Mesenchymal stem cell (in vitro differentiated cells and primary cell): ENCODE measurements around the gene ZNF415.

Source experiments
- DNase-seq: peaks from one replicate; pipeline ENCODE4 v3.0.0-alpha.2; 2013
- H2AFZ ChIP-seq: one replicate; pipeline ENCODE4 v1.6.1; 2013; ENCODE audit warnings: low read depth, mild to moderate bottlenecking, control low read depth, inconsistent platforms, low read length, moderate library complexity
- H2AK5ac ChIP-seq: 2 replicates; pipeline ENCODE4 v1.6.1; 2013; ENCODE audit warnings: low read length, moderate library complexity, mild to moderate bottlenecking, inconsistent platforms; ENCODE audit not compliant: severe bottlenecking
- H2BK120ac ChIP-seq: one replicate; pipeline ENCODE4 v1.6.1; 2013; ENCODE audit warnings: low read depth, mild to moderate bottlenecking, inconsistent platforms, low read length, moderate library complexity
- H2BK12ac ChIP-seq, 2 experiments: one replicate each; pipeline ENCODE4 v1.6.1; 2013; ENCODE audit warnings: inconsistent platforms in 2 of 2, low read length in 2 of 2, mild to moderate bottlenecking in 2 of 2, moderate library complexity in 2 of 2, control low read depth in 1 of 2
- H2BK15ac ChIP-seq: one replicate; pipeline ENCODE4 v1.6.1; 2013; ENCODE audit warnings: mild to moderate bottlenecking, low read depth, inconsistent platforms; ENCODE audit not compliant: poor library complexity, severe bottlenecking
- H2BK5ac ChIP-seq: 2 replicates; pipeline ENCODE4 v1.6.1; 2013; ENCODE audit warnings: low read depth, mild to moderate bottlenecking, low read length, control low read depth, inconsistent platforms; ENCODE audit not compliant: poor library complexity, severe bottlenecking
- H3K14ac ChIP-seq, 2 experiments: one replicate each; pipeline ENCODE4 v1.6.1; 2013; ENCODE audit warnings: inconsistent platforms in 2 of 2, low read length in 2 of 2, control low read depth in 1 of 2, mild to moderate bottlenecking in 1 of 2, moderate library complexity in 1 of 2
- H3K18ac ChIP-seq, 2 experiments: one replicate each; pipeline ENCODE4 v1.6.1; 2013; ENCODE audit warnings: inconsistent platforms in 2 of 2, low read length in 2 of 2, control low read depth in 1 of 2, low read depth in 1 of 2, mild to moderate bottlenecking in 1 of 2
- H3K23ac ChIP-seq, 2 experiments: one replicate each; pipeline ENCODE4 v1.6.1; 2013; ENCODE audit warnings: inconsistent platforms in 2 of 2, low read length in 2 of 2, mild to moderate bottlenecking in 2 of 2, moderate library complexity in 2 of 2, control low read depth in 1 of 2
- H3K27ac ChIP-seq: 2 replicates; pipeline ENCODE4 v1.5.1; 2013; ENCODE audit warnings: mild to moderate bottlenecking, moderate library complexity, low read length, control low read depth, inconsistent platforms; ENCODE audit not compliant: poor library complexity, severe bottlenecking
- H3K27me3 ChIP-seq, 2 experiments: 2 replicates each; pipeline versions ENCODE4 v1.6.1 to v1.7.0; 2013; ENCODE audit warnings: low read length in 2 of 2, mild to moderate bottlenecking in 2 of 2, moderate library complexity in 2 of 2, control low read depth in 1 of 2, inconsistent platforms in 1 of 2; ENCODE audit not compliant: control insufficient read depth in 1 of 2, insufficient read depth in 1 of 2
- H3K36me3 ChIP-seq, 2 experiments: 2 replicates each; pipeline versions ENCODE4 v1.6.1 to v1.7.0; 2013; ENCODE audit warnings: low read length in 2 of 2, control low read depth in 1 of 2, inconsistent platforms in 1 of 2, low read depth in 1 of 2, mild to moderate bottlenecking in 1 of 2; ENCODE audit not compliant: insufficient read depth in 2 of 2, control insufficient read depth in 1 of 2
- H3K4ac ChIP-seq, 2 experiments: one replicate each; pipeline ENCODE4 v1.6.1; 2013; ENCODE audit warnings: inconsistent platforms in 2 of 2, low read length in 2 of 2, mild to moderate bottlenecking in 2 of 2, moderate library complexity in 2 of 2, control low read depth in 1 of 2, low read depth in 1 of 2
- H3K4me1 ChIP-seq: 2 replicates; pipeline ENCODE4 v1.6.1; 2013; ENCODE audit warnings: low read depth, low read length, control low read depth; ENCODE audit not compliant: control insufficient read depth, insufficient read depth
- H3K4me2 ChIP-seq: 2 replicates; pipeline ENCODE4 v1.6.1; 2013; ENCODE audit warnings: low read length, mild to moderate bottlenecking, inconsistent platforms; ENCODE audit not compliant: poor library complexity, severe bottlenecking
- H3K4me3 ChIP-seq, 2 experiments: 2 replicates each; pipeline versions ENCODE4 v1.5.1 to v1.7.0; 2013; ENCODE audit warnings: low read length in 2 of 2, mild to moderate bottlenecking in 2 of 2, control low read depth in 1 of 2, low read depth in 1 of 2; ENCODE audit not compliant: insufficient read depth in 1 of 2
- H3K79me1 ChIP-seq: replicated peaks from 2 replicates; pipeline ENCODE4 v1.6.1; 2013; ENCODE audit warnings: mild to moderate bottlenecking, control low read depth, low read length, inconsistent platforms; ENCODE audit not compliant: poor library complexity, severe bottlenecking
- H3K9ac ChIP-seq: 2 replicates; pipeline ENCODE4 v1.7.0; 2013; ENCODE audit warnings: mild to moderate bottlenecking, low read length, moderate library complexity
- H3K9me3 ChIP-seq: 2 replicates; pipeline ENCODE4 v1.7.0; 2013; ENCODE audit warnings: mild to moderate bottlenecking, low read length; ENCODE audit not compliant: control insufficient read depth
- H4K8ac ChIP-seq: one replicate; pipeline ENCODE4 v1.6.1; 2013; ENCODE audit warnings: inconsistent platforms, mild to moderate bottlenecking, low read length, moderate library complexity
- H4K91ac ChIP-seq: one replicate; pipeline ENCODE4 v1.6.1; 2013; ENCODE audit warnings: mild to moderate bottlenecking, low read length, inconsistent platforms
- WGBS: methylation state at CpG from one replicate; pipeline ENCODE4 v1.1.7; 2013; ENCODE audit warnings: mixed read lengths; 5-methylcytosine and 5-hydroxymethylcytosine counted together

ZNF415 gene

DNA sequence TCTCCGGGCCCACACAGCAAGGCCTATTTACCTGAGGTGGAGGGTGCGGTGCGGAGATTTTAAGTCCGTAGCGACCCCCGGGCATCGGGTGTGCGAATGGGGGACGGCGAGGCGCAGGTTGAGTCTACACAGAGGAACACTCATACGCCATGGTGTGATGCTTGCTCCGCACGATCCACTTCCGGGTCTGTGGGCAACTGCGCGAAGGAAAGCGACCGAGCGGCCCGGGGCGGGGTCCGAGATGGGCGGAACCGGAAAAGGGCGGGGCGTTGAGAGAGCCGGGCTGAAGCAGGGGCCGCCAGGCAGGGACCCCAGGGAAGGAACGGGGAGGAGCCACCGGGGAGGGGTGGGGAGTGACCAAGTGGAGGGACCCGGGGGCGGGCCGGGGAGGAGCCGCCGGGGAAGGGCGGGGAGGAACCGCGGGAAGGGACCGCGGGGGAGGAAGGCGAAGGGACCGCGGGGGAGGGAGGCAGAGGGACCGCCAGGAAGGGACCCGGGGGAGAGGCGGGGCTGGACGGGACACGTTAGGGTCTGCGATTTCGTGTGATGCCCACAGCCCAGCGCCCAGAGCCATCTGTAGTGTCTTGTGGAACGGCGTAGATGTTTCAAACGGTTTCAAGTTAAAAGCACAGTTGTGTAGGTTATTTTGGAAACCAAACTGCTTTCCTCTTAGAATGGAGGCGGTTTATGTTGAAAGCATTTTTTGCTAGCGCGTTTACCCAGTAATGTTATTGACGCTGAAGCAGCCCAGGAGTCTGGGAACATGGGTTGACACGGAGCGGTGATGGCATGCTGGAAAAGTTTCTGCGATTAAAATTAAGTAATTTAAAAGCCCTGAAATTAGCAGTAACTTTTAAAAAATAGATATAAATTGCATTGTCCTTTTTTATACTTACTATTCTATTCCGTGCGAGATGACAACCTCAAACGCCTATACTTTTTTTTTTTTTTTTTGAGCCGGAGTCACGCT, 29.2 kb downstream of the ZNF415 start, which contains the start of gene ZNF160:
TSS of gene ZNF160 (minus strand) at position 189 of the 970 bp plus-strand sequence. CDS start 17,146 bp downstream, outside the sequence.
- Histone ChIP-seq H2BK5ac (peak within 1 kb of the TSS; percentile 73), H3K4me1 (peaks cover 5% of the 10 kb centered on the region), H3K9ac (peak within 1 kb of the TSS; percentile 100), H3K14ac (peak within 1 kb of the TSS in 1 of 2 experiments; percentile 44), H3K4ac (peak within 1 kb of the TSS; percentile 81 to 91), H3K9me3 (peaks cover 9% of the 10 kb centered on the region), H3K36me3 (peaks cover 8 to 19% of the 10 kb centered on the region in 2 experiments), H2BK120ac (peak within 1 kb of the TSS; percentile 46), H2BK12ac (peak within 1 kb of the TSS in 1 of 2 experiments; percentile 47), H3K23ac (peak within 1 kb of the TSS; percentile 85 to 90), H3K27me3 (no peaks in the 10 kb centered on the region), H3K79me1 (peaks cover 19% of the 10 kb centered on the region), H3K18ac (peak within 1 kb of the TSS; percentile 88 to 89), H2BK15ac (peak within 1 kb of the TSS; percentile 52), H2AK5ac (peak within 1 kb of the TSS; percentile 88), H4K8ac (peak within 1 kb of the TSS; percentile 89), H2AFZ (peak within 1 kb of the TSS; percentile 89), H3K4me2 (peak within 1 kb of the TSS; percentile 90), H3K4me3 (peak within 1 kb of the TSS; percentile 90 to 97), H4K91ac (peak within 1 kb of the TSS; percentile 90), H3K27ac (peak within 1 kb of the TSS; percentile 94)
- DNase-seq = peak; percentile 97
- whole genome bisulfite sequencing = 7% methylated on average over 63 of the region's 67 CpGs

DNA sequence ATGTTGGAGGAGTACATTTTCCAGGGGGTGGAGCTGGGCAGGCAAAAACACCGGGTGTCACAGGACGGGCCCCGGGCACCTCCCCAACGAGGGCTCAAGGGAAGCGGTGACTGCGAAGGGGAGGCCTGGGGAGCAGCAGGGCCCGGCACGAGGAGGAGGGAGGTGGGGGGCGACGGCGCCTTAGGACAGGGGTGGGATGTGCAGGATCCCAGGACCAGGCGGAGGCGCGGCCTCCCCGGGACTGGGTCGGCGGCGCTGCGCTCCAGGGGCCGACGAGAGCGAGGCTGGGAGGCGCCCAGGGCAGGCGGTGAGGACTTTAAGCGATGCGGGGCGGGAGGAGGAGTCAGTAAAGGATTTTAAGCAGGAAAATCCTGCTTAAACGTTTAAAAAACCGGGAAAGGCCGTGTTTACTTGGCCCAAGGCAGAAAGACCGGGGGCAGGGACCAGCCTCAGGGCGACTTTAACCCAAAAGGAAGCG, 29.9 kb downstream of the ZNF415 start:
- peak overlapping the region; percentile 90 for H3K4me2 ChIP-seq
- no peaks in the 10 kb centered on the region for H3K27me3 ChIP-seq
- peak overlapping the region; percentile 34 for H4K91ac ChIP-seq
- peak overlapping the region; percentile 52 for H2BK15ac ChIP-seq
- H3K23ac ChIP-seq = peak overlapping the region; percentile 85 to 90
- peak overlapping the region; percentile 88 for H2AK5ac ChIP-seq
- H2AFZ ChIP-seq = peak overlapping the region; percentile 89
- under 1% methylated on average over 33 of the region's 33 CpGs for WGBS
- H3K79me1 ChIP-seq = peaks cover 24% of the 10 kb centered on the region
- H3K9ac ChIP-seq = peak overlapping the region; percentile 100
- no peak overlapping the region for H3K14ac ChIP-seq
- H3K4me3 ChIP-seq = peak overlapping the region; percentile 90 to 97
- H2BK5ac ChIP-seq = peak overlapping the region; percentile 73
- DNase-seq = peak; percentile 55
- H2BK12ac ChIP-seq = no peak overlapping the region
- H3K18ac ChIP-seq = peak overlapping the region; percentile 74 to 89
- H4K8ac ChIP-seq = peak overlapping the region; percentile 89
- H3K36me3 ChIP-seq = peaks cover 15 to 17% of the 10 kb centered on the region in 2 experiments
- H3K27ac ChIP-seq = peak overlapping the region; percentile 94
- peaks cover 5% of the 10 kb centered on the region for H3K4me1 ChIP-seq
- peak overlapping the region; percentile 81 to 91 for H3K4ac ChIP-seq
- peaks cover 1% of the 10 kb centered on the region for H3K9me3 ChIP-seq
- peak overlapping the region; percentile 46 for H2BK120ac ChIP-seq

DNA sequence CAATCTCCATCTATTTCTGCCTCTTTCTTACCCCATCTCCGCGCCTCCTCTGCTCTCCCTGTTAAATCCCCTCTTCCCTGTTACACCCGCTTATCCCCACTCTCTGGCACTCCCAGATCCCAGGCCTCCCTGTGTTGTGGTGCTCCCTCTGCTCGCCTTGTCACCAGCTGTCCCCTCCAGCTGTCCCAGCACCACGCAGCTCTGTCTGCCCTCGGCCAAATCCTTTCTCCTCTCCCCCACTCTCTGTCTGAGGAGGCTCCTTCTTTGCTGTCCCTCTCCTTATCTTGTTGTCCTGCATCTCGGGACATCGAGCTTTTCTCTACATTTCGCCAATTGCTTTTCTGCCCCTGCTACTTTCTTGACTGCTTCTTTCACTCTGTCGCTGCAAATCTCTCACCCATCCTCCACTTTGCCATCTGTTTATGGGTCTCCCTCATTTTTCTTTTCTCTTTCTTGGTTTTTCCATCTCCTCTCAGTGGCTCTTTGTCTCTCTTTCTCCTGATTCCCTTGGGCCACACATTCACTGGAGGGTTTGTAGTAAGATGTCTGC, 30.4 kb downstream of the ZNF415 start:
- Histone ChIP-seq H4K8ac (peak overlapping the region; percentile 89), H2BK5ac (no peak overlapping the region)

More for the DNA sequence above, 30.4 kb downstream of the ZNF415 start:
- peak overlapping the region; percentile 85 for H2AK5ac ChIP-seq
- no peak overlapping the region for H3K27ac ChIP-seq
- H3K23ac ChIP-seq = peak overlapping the region in 1 of 2 experiments; percentile 67
- H3K9ac ChIP-seq = peak overlapping the region; percentile 100
- peaks cover 5% of the 10 kb centered on the region for H3K4me1 ChIP-seq
- H3K14ac ChIP-seq = peak overlapping the region in 1 of 2 experiments; percentile 44
- H2BK120ac ChIP-seq = no peak overlapping the region
- H3K4ac ChIP-seq = peak overlapping the region in 1 of 2 experiments; percentile 67
- peak overlapping the region in 1 of 2 experiments; percentile 47 for H2BK12ac ChIP-seq
- H3K9me3 ChIP-seq = no peaks in the 10 kb centered on the region
- no peak overlapping the region for H2AFZ ChIP-seq
- H3K18ac ChIP-seq = peak overlapping the region; percentile 18 to 89
- peaks cover 18 to 22% of the 10 kb centered on the region in 2 experiments for H3K36me3 ChIP-seq
- WGBS = 29% methylated on average over 10 of the region's 10 CpGs
- peaks cover 26% of the 10 kb centered on the region for H3K79me1 ChIP-seq
- H3K4me2 ChIP-seq = peak overlapping the region; percentile 90
- H3K27me3 ChIP-seq = no peaks in the 10 kb centered on the region
- H2BK15ac ChIP-seq = no peak overlapping the region
- DNase-seq = no peak
- H4K91ac ChIP-seq = no peak overlapping the region
- H3K4me3 ChIP-seq = peak overlapping the region; percentile 90 to 97
